Epithelial cell of esophagus (primary cell): ENCODE data around the gene GSTO2.

Experiments used
- DNase-seq: peaks from one replicate; pipeline ENCODE4 v3.0.0; 2010; ENCODE audit warnings: low read depth
- H3K4me3 ChIP-seq: 2 replicates; pipeline ENCODE4 v1.5.1; 2011; ENCODE audit warnings: mild to moderate bottlenecking, low read length, control low read depth
- CTCF ChIP-seq: IDR thresholded peaks from 2 replicates; pipeline ENCODE4 v1.5.1; 2011; ENCODE audit warnings: low read depth, mild to moderate bottlenecking, low read length, control low read depth, inconsistent platforms; ENCODE audit not compliant: insufficient read depth; ENCODE audit errors: missing control alignments

Gene GSTO2

GRCh38 chr10:104350127-104350635 lies 81.2 kb downstream of the GSTO2 start:
- DNase-seq, result peak; percentile 86
- TF ChIP-seq CTCF, result peak; percentile 67
- peak overlapping the region; percentile 10 for H3K4me3 ChIP-seq

DNA sequence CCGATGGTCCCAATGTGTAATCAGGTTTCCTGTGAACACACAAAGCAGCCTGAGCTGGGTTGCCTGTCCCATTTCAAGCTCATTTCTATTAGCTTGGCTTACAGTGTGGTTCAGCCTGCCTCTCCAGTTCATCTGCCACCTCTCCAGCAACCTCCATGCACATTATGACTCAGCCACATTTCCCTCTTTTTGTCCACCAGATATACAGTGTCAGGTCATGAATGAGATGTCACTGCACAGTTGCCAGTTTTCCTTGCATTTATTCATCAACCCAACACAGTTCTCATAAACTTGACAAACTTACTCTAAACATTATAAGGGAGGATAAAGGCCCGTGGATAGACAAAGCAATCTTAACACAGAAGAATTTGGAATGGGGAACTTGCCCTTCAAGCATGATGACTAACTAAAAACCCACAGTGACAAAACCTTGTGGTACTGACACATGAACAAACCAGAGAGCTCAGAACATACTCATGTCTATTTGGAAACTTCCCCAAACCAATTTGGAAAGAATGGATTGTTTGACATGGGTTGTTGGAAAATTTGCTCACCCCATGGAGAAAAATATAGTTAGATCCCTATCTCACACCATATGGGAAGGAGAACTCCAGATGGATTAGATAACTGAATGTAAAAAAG lies 82.2 kb downstream of the GSTO2 start:
- peak; percentile 86 for DNase-seq
- no peak for TF ChIP-seq CTCF
- H3K4me3 ChIP-seq, result no peak overlapping the region

GRCh38 chr10:104351919-104352318 lies 82.9 kb downstream of the GSTO2 start:
- no peak for TF ChIP-seq CTCF
- H3K4me3 ChIP-seq, result no peak overlapping the region
- no peak for DNase-seq

DNA sequence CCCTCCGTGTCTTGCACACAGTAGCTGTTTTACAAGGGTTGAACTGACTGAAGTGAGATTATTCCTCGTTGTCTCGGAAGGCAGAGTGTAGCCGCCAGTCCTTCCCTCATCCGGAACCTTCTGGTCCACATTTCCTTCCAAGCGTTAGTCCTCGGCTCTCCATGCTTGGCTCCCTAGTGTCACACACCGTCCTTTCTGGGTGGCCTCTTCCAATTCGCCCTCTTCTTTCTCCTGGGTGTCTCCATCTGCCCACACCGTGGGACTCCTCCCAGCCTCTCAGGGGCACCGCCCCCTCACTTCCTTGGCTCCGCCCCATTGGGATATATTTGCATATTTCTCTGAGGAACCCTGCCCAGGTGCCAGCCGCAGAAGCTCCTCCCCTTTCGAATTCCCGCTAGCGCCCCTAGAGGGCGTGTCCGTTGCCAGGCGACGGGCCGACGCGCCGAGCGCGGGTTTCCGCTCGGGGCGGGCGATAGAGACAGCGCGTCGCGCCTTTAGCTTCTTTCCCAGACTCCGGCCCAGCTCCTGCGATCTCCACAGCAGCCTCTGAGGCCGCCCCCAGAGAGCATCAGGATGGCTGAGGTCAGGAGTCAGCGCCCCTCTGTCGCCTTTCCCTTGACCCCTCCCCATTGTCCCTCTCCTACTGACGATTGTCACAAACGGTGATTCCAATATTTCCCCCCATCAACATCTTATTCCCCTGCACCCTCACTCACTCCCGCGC lies 84.5 kb downstream of the GSTO2 start, which contains the start of gene CFAP58:
TSS of gene CFAP58 (plus strand) at position 509 of the 724 bp plus-strand sequence. CDS start at position 574, 65 bp downstream.
- TF ChIP-seq CTCF, result peak; percentile 67
- DNase-seq, result peak; percentile 92
- H3K4me3 ChIP-seq, result peak within 1 kb of the TSS; percentile 40
